ENCODE data around the gene DNAH3.
"Not testable (repeated sequence)": the region's sequence is repeated elsewhere in the genome, so short reads cannot be mapped to it uniquely, and the experiment has no call there.

The DNAH3 gene

DNA sequence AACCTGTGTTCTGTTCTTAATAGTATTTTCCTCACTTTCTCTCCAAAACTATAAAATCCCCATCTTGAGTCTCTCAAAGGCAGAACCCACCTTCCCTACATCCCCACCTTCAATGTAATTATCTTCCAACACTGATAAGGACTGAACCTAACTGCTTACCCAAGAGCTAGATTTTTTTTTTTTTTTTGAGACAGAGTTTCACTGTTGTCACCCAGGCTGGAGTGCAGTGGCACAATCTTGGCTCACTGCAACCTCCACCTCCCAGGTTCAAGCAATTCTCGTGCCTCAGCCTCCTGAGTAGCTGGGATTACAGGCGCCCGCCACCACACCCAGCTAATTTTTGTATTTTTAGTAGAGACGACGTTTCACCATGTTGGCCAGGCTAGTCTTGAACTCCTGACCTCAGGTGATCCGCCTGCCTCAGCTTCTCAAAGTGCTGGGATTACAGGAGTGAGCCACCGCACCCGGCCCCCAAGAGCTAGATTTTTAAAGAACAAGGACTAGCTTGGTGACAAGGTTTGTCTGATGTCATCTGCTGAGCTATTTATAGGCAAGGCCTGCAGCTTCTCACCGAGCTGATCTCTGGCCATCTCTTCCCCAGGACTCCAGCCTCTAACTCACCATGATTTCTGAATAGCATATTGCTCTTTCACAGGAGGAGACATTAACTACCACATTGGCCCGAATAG, 220.8 kb downstream of the DNAH3 start:
- not testable (repeated sequence) for H3K4me3 ChIP-seq (ENCODE audit: low read length); DNase-seq (ENCODE audit: low read depth, low spot score)

DNA sequence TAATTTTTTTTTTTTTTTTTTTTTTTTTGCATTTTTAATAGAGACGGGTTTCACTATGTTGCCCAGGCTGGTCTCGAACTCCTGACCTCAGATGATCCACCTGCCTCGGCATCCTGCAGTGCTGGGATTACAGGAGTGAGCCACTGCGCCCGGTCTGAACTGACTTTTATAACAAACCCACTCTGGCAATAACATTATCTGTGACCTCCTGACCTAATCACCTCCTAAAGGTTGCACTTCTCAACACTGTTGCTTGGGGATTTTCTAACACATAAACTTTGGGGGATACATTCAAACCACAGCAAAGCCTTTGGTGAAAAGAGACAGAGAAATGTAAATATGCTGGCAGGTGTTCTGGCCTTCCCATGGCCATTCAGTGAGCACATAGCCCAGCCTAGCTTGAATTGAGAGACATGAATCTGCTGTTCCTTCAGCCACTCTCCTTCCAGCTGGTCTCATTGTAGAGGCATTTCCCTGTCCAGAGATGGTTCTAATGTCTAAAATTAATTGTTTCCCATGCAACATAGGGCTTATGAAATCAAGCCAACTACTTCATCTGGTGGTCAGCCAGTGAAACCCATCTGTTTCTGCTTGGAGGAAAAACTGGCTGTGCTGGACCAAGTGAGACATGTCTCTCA, 221.8 kb downstream of the DNAH3 start:
- H3K4me3 ChIP-seq (ENCODE audit: low read length), result no peak overlapping the region
- DNase-seq (ENCODE audit: low read depth, low spot score), result no peak

DNA sequence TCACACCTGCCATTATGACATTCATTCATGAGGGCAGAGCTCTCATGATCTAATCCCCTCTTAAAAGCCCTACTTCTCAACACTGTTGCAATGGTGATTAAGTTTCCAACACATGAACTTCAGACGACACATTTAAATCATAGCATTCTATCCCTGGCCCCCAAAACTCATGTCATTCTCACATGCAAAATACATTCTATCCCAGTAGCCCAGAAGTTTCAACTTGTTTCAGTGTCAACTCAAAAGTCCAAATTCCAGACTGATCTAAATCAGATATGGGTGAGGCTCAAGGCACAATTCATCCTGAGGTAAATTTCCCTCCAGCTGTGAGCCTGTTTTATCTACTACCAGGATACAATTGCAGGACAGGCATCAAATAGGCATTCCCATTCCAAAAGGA, 224.9 kb downstream of the DNAH3 start:
- no peak for DNase-seq (ENCODE audit: low read depth, low spot score)
- H3K4me3 ChIP-seq (ENCODE audit: low read length), result no peak overlapping the region

DNA sequence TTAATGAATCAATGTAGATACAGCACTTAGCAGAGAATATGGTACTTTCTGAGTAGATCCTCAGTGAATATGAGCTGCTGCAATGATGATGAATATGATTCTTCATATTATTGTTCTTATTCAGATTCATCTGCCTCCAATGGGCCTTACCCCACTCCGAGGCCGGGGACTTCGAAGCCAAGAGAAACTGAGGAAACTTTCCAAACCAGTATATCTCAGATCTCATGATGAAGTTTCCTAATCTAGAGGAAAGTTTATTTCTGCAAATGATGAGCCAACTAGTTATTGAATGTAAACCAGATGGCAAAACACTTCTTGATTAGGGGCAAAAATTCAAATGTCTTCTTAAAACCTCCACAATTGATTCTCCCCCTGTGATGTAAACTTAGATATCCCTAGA, 226.8 kb downstream of the DNAH3 start:
- no peak for DNase-seq (ENCODE audit: low read depth, low spot score)
- no peak overlapping the region for H3K4me3 ChIP-seq (ENCODE audit: low read length)

DNA sequence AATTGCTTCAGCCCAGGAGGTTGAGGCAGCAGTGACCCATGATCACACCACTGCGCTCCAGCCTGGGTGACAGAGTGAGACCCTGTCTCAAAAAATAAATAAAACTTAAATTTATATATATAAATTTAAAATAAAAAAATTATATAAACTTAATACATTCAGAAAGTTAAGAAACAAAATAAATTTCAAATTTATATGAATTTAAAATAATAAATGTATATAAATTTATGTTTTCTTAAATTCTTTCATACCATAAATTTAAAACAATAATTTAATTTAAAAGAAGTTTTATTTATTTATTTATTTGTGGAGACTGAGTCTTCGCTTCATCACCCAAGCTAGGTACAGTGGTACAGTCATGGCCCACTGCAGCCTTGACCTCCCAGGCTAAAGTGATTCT, 229.8 kb downstream of the DNAH3 start:
- no peak for DNase-seq (ENCODE audit: low read depth, low spot score)
- H3K4me3 ChIP-seq (ENCODE audit: low read length), result no peak overlapping the region

DNA sequence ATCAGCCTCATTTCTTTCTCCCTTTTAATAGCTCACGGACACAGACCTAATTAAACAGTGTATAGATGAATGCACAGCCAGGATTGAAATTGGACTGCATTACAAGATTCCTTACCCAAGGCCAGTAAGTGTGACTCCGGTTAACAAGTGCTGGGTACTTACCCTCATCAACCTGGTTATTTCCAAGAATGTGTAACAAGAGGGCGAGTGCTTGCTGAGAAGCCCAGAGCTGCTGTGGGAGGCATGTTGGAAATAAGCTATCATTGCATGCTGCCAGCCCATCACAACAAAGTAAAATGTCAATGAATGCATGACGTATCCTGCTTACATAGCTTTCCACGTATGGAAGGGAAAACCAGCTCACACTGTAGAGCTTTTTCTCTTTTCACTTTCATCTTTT, 230.6 kb downstream of the DNAH3 start:
- DNase-seq (ENCODE audit: low read depth, low spot score), result no peak
- H3K4me3 ChIP-seq (ENCODE audit: low read length), result no peak overlapping the region

DNA sequence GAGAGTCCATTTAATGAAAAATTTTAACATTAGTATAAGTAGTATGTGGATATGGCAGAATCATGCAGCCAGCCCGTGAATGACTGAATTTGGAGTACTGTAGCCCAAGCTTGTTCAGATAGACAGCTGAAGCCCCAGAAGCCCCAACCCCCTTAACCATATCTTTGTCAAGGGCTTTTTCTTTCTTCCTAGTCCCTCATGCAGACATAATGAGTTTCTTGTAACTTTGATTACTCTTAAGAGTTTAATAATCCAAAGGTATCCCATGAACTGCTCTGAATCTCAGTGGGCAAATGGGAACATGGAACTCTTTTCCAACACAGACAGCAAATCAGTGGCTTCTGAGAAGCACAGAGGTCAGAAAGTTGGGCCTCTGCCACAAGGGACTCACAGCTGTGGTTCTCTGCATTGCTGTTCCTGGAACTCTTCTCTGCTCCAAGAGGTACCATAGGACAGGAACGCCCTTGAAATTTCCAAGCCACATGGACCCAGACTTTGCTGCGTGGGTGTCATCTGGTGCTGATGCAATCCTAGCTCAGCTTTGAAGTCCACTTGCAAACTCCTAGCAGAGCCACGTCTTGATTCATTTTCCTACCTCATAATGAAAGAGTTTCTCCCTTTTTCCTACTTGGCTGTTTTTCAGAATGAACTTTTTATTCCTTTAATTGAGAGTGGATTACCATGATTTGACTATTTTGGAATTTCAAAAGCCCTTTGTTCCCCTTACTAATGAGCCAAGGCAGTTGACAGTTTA, 232.0 kb downstream of the DNAH3 start:
- DNase-seq (ENCODE audit: low read depth, low spot score), result no peak
- no peak overlapping the region for H3K4me3 ChIP-seq (ENCODE audit: low read length)

DNA sequence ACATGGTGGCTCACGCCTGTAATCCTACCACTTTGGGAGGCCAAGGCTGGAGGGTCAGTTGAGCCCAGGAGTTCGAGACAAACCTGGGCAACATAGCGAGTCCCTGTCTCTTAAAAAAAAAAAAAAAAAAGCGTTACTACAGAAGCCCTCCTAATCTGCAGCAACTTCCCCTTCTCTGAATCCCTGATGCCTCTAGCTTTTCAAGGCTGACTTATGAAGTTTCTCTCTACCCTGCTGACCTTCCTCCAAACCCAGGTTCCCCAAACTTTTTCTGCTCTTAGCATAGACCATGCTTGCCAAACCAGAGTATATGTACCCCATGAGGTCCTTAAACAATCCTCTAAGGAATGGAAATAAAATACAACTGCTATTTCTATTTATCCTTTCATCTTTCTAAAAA, 233.7 kb downstream of the DNAH3 start:
- no peak overlapping the region for H3K4me3 ChIP-seq (ENCODE audit: low read length)
- no peak for DNase-seq (ENCODE audit: low read depth, low spot score)

DNA sequence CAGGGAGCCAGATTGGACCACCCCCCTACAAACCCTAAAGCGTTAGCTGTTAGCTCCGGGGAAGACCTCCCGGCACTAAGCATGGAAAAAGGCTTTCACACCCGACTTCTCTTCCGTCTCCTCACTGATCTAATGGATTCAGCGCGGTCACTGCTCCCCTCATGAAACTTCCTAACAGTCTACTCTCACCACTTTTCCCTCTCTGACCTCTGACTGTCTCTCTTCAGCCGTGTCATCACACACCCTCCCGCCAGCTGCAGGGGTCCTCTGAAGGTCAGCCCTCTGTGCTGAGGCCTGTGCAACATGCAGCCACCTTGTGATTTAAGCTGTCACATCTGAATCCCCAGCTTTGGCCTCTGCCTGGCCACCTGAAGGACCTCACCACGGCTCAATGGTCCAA, 234.4 kb downstream of the DNAH3 start:
- no peak overlapping the region for H3K4me3 ChIP-seq (ENCODE audit: low read length)
- no peak for DNase-seq (ENCODE audit: low read depth, low spot score)

DNA sequence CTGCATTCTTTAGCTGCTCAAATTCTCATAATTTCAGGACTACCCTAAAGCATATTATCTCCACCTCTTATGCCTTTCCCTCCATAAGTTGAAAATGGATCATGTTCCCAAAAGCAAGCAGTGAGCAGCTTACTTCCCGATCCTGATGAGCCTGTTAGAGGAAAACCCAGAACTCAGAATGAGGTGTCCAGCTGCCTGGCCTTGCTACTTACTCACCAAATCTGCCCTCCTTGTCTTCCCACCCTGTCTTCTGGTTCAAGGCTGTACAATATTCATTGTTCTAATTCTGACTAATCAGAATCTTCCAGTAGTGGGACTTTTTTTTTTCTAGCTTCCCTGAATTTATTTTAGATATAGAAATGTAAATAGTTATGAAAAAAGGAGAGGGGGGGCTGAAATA, 239.3 kb downstream of the DNAH3 start:
- DNase-seq (ENCODE audit: low read depth, low spot score), result no peak
- H3K4me3 ChIP-seq (ENCODE audit: low read length), result no peak overlapping the region

DNA sequence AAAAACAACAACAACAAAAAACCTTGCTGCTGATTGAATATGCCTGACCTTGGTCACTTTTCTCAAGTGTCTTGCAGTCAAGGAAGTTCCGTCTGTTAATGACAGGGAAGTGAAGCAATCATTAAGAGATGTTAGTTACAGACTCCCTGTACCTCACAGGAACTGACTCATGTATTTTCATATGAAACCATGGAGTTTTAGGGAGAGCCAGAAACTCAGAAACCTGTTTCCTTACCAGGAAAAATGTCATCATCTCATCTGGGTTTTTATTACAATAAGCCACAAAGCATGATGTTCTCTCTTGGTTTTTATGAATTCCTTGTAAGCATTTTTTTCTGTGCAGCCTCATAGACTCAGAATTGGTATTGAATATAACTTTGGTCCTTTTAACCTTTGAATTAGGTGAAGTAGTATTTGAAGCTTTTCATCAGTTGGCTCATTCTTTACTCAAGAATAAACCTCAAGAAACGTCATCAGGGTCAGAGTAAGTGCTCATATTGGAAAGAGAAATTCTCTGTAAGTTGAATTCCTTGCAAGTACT, 239.8 kb downstream of the DNAH3 start:
- H3K4me3 ChIP-seq (ENCODE audit: low read length), result no peak overlapping the region
- DNase-seq (ENCODE audit: low read depth, low spot score), result no peak

DNA sequence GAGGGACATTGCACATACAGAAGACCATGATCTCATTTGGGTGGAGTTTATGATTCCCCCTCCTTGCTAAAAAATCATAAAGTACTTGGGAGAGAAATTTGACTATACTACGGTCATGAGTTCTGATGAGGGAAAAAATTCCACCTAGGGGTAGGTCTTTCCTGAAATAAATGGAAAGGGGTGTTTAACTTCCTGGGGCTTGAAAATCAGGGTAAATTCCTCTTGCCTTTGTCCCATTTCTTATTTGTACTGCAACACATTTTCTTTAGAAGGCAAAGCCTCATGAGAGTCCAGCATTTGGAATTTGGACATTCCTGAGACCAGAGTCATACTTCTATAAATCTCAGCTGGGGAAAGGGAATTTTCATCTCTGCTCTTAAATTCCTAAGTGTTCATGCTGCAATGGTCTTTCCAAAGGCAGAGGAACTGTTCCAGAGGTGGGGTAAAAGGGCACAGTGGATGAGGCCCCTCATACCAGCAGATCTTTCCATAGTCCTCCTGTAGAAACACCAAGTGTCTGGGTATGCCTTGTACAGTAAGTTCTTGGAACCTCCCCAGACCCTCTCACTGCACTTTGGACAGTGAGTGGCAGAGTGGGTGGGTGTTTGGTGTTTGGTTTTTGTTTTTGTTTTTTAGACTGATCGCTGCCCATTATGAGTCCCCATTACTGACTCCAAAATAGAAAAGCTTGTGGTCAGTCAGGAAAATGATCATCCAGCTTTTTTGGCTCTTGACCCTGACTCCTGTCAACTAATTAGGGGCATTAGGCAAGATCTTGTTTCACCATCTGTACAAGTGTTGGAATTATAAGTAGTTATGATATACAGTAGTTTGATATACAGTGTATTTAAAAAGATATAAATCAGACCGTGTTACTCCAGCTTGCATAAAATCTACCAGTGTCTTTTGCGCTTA, 244.0 kb downstream of the DNAH3 start:
- DNase-seq (ENCODE audit: low read depth, low spot score), result no peak
- H3K4me3 ChIP-seq (ENCODE audit: low read length), result no peak overlapping the region

DNA sequence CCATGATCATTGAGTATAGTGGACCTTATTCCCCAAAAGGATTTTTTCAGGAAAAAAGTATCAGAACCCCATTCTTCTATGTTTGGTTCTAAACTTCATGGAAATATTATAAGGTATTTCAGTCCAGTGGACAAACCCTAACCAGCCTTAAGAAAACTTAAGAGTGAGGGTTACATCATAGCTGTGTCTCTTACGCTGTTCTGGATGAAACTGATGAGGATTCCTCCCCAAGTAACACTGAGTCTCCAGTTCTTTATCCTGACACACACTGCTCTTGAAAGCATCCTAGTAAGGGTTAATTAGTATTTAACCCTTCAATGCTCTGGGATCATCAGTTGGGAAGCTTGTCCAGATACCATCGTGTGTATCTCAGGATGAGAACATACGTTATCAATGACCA, 245.1 kb downstream of the DNAH3 start:
- DNase-seq (ENCODE audit: low read depth, low spot score), result no peak
- no peak overlapping the region for H3K4me3 ChIP-seq (ENCODE audit: low read length)

DNA sequence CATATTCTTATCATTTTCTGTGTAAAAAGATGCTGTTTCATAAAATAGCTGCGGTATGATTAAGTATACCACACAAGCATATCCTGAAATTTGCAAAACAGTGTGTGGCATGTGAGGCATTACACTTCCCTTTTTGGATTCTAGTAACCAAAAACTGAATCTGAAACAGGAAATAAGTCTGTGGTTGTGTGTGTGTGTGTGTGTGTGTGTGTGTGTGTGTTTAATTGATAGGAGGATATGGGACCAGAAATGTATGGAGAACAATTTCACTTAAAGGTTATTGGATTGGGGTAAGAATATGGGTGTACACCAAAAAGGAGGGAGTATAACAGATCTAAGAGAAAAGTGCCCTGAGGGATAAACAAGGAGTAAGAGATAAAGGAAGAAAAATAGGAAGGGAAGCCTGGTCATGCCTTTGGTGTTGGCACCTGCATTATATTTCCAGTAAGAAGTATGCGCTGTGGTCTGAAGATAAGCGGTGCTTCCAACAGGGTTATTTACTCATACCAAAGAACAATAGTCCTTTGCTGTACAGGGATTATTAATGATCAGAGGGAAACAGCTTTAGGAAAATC, 246.1 kb downstream of the DNAH3 start:
- H3K4me3 ChIP-seq (ENCODE audit: low read length), result no peak overlapping the region
- DNase-seq (ENCODE audit: low read depth, low spot score), result peak; percentile 84

DNA sequence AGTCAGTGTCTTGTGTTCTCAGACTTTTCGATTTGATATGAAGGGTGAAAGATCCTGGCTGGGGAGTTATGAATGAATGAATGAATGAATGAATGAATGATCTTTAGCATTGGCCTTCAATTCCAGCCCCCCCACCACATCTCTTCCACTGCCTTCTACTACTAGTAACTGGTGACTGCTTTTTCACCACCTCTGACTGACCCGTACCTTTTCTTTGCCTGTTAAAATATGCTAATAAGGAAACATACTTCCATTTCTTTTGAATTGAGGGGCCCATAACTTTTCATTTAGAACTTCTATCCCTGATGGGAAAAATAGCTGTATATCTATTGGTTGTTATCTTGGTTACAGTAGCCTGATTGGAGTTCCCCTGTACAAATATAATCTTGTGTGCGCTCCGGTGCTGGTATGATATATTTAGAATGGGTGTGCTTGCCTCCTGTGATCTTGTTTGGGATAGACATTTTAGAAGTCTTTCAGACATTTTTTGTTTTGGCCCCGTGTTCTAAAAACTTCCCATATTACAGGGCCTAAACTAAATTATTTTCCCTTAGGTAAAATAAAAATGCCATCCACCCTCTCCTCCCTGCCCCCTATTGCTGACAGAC, 246.6 kb downstream of the DNAH3 start:
- DNase-seq (ENCODE audit: low read depth, low spot score), result no peak
- no peak overlapping the region for H3K4me3 ChIP-seq (ENCODE audit: low read length)

DNA sequence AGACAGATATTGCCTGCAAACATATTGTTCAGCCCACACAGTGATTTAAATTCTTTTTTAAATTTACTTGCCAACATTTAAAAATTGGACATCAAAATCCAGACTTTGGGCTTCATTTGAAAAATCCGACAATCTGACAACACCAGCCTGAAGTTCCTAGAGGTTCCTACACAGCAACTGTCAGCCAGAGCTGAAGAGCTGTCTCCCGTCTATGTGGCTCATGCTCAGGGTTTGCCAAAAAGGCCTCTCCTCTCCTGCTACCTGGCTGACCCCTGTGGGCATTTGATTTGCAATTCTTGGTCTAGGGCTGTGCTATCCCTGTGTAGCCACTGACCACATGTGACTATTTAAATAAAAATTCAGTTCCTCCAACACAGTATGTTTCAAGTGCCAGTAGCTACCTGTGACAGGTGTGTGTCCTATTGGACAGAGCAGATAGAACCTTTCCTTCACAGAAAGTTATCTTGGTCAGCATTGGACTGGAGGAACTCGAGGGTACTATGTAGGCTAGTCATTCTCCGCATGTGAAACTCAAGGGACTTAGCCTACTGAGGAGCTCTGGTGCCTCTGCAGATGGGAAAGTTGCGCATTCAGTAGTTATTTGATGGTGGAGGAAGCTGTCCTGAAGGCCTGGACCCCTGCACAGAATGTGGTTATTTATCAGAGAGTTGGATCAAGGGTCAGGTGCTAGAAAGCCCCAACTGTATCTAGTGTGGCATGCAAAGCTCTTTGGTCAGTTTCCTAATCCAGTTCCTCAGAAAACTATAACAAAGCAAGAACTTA, 247.3 kb downstream of the DNAH3 start:
- no peak overlapping the region for H3K4me3 ChIP-seq (ENCODE audit: low read length)
- no peak for DNase-seq (ENCODE audit: low read depth, low spot score)

DNA sequence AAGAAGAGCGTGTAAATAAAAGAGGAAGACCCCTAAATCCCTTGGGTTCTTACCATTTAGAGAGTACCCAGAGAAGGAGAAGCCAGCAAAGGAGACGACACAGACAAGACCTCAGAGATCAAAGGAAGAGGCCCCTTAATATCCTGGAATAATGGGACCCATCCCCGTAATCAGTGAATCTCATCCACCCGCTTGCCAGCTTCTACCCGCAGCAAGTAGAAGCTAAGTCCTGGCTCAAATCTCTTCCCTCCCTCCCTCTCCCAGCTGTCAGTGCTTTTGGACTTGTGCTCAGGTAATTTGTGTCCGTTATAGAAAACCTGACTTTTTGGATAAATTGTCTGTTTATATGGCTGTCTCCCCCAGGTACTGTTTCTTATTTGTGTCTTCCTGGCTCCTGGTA, 248.2 kb downstream of the DNAH3 start:
- H3K4me3 ChIP-seq (ENCODE audit: low read length), result no peak overlapping the region
- DNase-seq (ENCODE audit: low read depth, low spot score), result no peak
